Hepatocyte (in vitro differentiated cells): ENCODE measurements around the gene TEX261.

Experiments
- CTCF ChIP-seq: fragments of 200-600 bp; sonication (generic); IDR thresholded peaks from 2 replicates; pipeline ENCODE4 v1.5.1; 2016; ENCODE audit warnings: antibody characterized with exemption, mild to moderate bottlenecking; ENCODE audit not compliant: poor library complexity
- EZH2 ChIP-seq: fragments of 200-600 bp; sonication (generic); IDR thresholded peaks from 2 replicates; pipeline ENCODE4 v1.6.1; 2016; ENCODE audit warnings: antibody characterized with exemption, mild to moderate bottlenecking, borderline replicate concordance

DNA sequence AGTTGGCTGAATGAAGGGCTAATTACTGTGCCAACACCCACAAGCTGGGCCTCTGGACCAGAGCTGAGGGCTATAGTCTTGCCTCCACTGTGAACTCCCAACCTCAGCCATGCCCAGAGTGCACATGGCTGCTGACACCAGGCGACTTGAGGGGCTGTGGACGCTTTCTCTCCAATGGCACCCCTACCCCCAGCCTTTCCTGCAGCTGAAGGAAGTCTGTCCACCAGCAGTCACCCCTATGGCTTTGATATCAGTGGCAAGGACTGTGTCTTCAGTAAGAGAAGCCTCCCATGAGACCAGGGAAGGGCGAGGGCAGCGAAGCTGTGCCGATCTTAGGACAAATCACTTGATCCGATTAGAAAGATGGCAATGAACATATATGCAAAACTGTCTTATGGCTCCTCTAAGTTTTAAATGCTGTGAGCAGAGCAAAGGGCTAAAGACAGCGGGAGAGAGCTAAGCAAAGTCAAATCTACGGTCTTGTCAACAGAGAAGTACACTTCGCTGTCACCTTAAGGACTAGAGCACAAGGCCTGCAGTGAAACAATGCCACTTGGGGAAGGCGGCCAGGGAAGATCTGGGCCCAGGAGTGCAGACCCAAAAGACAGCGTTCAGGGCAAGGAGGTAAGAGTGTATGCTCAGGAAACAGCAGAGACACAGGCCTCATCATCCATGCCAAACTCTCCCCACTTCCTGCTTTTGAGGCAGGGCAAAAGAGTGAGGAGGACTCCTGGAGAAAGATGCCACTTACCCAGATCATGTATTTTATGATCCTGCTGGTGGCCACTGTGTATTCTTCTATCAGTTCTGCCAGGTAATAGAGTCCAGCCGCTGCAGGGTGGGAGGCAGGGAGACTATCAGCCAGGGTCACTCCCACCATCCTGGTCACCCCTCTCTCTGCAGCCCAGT lies 1.5 kb downstream of the TEX261 start:
- no peak for TF ChIP-seq EZH2
- TF ChIP-seq CTCF, result no peak
